Keratinocyte (primary cell): ENCODE data around the gene PCSK6. TPM values are rescaled to one million over a fixed set of nuclear protein-coding genes. Genes with fewer than 3 reads are reported as not detected.
"Not testable (repeated sequence)": the region's sequence is repeated elsewhere in the genome, so short reads cannot be mapped to it uniquely, and the experiment has no call there.

Source experiments
- DNase-seq: peaks from one replicate; pipeline ENCODE4 v3.0.0-alpha.2; 2011; ENCODE audit warnings: low read depth, missing footprints, low spot score
- FAIRE-seq: peaks from 2 replicates; lab custom pipeline; 2011; peaks lifted over from hg19 to GRCh38; lab: Jason Lieb, UNC
- H2AFZ ChIP-seq: 2 replicates; pipeline ENCODE4 v1.6.0; 2012; ENCODE audit warnings: low read length, control low read depth, inconsistent platforms; ENCODE audit not compliant: control insufficient read depth
- H3K27ac ChIP-seq: 2 replicates; pipeline ENCODE4 v1.5.1; 2011; ENCODE audit warnings: low read length; ENCODE audit not compliant: control insufficient read depth, insufficient read depth
- H3K27me3 ChIP-seq: 3 replicates; pipeline ENCODE4 v1.6.0; 2011; ENCODE audit warnings: low read length; ENCODE audit not compliant: control insufficient read depth, insufficient read depth; ENCODE audit errors: extremely low read depth
- H3K36me3 ChIP-seq, 2 experiments: 2 replicates in 1 of 2; 3 replicates in 1 of 2; pipeline ENCODE4 v1.5.1; 2011; ENCODE audit warnings: low read length in 2 of 2, mild to moderate bottlenecking in 1 of 2; ENCODE audit not compliant: control insufficient read depth in 2 of 2, insufficient read depth in 2 of 2; ENCODE audit errors: extremely low read depth in 1 of 2
- H3K4me1 ChIP-seq: 3 replicates; pipeline ENCODE4 v1.5.1; 2011; ENCODE audit warnings: low read length; ENCODE audit not compliant: control insufficient read depth, insufficient read depth; ENCODE audit errors: extremely low read depth
- H3K4me2 ChIP-seq: 3 replicates; pipeline ENCODE4 v1.6.0; 2011; ENCODE audit warnings: low read depth, low read length; ENCODE audit not compliant: control insufficient read depth, insufficient read depth; ENCODE audit errors: extremely low read depth
- H3K4me3 ChIP-seq, 3 experiments: fragments of 200-600 bp in 1 of 3; sonication (generic) in 1 of 3; 2 replicates in 2 of 3; 3 replicates in 1 of 3; pipeline ENCODE4 v1.5.1; 2011 to 2016; ENCODE audit warnings: low read length in 3 of 3, mild to moderate bottlenecking in 3 of 3, control low read depth in 2 of 3, inconsistent platforms in 1 of 3, low read depth in 1 of 3, mixed read lengths in 1 of 3, mixed run types in 1 of 3, moderate library complexity in 1 of 3; ENCODE audit not compliant: control insufficient read depth in 2 of 3, insufficient read depth in 2 of 3; ENCODE audit errors: extremely low read depth in 1 of 3
- H3K79me2 ChIP-seq: 2 replicates; pipeline ENCODE4 v1.6.0; 2012; ENCODE audit warnings: low read length; ENCODE audit not compliant: control insufficient read depth, insufficient read depth
- H3K9ac ChIP-seq: 3 replicates; pipeline ENCODE4 v1.6.0; 2011; ENCODE audit warnings: low read length; ENCODE audit not compliant: control insufficient read depth, insufficient read depth; ENCODE audit errors: extremely low read depth
- H3K9me1 ChIP-seq: 3 replicates; pipeline ENCODE4 v1.6.0; 2011; ENCODE audit warnings: low read length; ENCODE audit not compliant: control insufficient read depth, insufficient read depth; ENCODE audit errors: extremely low read depth
- H3K9me3 ChIP-seq: 2 replicates; pipeline ENCODE4 v1.5.1; 2012; ENCODE audit warnings: low read depth, low read length; ENCODE audit not compliant: control insufficient read depth
- H4K20me1 ChIP-seq: 3 replicates; pipeline ENCODE4 v1.6.0; 2011; ENCODE audit warnings: low read length; ENCODE audit not compliant: control insufficient read depth, insufficient read depth; ENCODE audit errors: extremely low read depth
- CTCF ChIP-seq, 3 experiments: IDR thresholded peaks in 1 of 3; conservative IDR thresholded peaks in 1 of 3; optimal IDR thresholded peaks in 1 of 3; 2 replicates in 2 of 3; 3 replicates in 1 of 3; pipeline versions ENCODE3 to v1.5.1; 2011; ENCODE audit warnings: low read length in 3 of 3, mild to moderate bottlenecking in 3 of 3, moderate library complexity in 2 of 3, control low read depth in 1 of 3, inconsistent platforms in 1 of 3; ENCODE audit not compliant: insufficient read depth in 2 of 3; ENCODE audit errors: extremely low read depth in 1 of 3
- EZH2 ChIP-seq: IDR thresholded peaks from one replicate; pipeline ENCODE4 v1.6.1; 2012; ENCODE audit warnings: inconsistent platforms, mild to moderate bottlenecking, low read length, moderate library complexity
- dilution Hi-C: fragments of 300-500 bp; cut with MboI; formaldehyde crosslinking; loops from one replicate; pipeline ENCODE4 v1.7.0; 2020; ENCODE audit warnings: low sequenced_read_pairs; ENCODE audit not compliant: extremely low pct_ligation_motif_present
- polyA plus RNA-seq, 5 experiments: library from polyadenylated mRNA; depleted of rRNA in 3 of 5; stranded (reverse) in 3 of 5; stranded (forward) in 1 of 5; unstranded in 1 of 5; fragments of >200 nt; gene quantifications; 1 replicate in 1 of 5; 2 replicates in 3 of 5; 3 replicates in 1 of 5; pipeline versions ENCODE4 v1.2.1 to v1.2.3, GENCODE V29; 2011 to 2012; ENCODE audit warnings: missing spikeins in 2 of 5, low read depth in 1 of 5, low replicate concordance in 1 of 5

PCSK6 gene
- polyA plus RNA-seq, 1 donor (not counting 4 experiments of a cell fraction or from before 2014, with no cell fraction given), result 3.1 TPM

- FAIRE-seq (peak; percentile 26), DNase-seq (no peak)
- dilution Hi-C loops, result no loop called here
- no peak overlapping the region for H3K9ac ChIP-seq
- H3K79me2 ChIP-seq, result no peaks in the 10 kb centered on the region
- no peak overlapping the region for H2AFZ ChIP-seq
- H3K4me3 ChIP-seq, result no peak overlapping the region
- TF ChIP-seq CTCF (optimal IDR thresholded peaks at IDR 0.05 in 1 of 3, IDR thresholded peaks at IDR 0.05 in 1 of 3, conservative IDR thresholded peaks at IDR 0.05 in 1 of 3; ENCODE audit: extremely low read depth in 1 of 3, insufficient read depth in 2 of 3, low read length in 3 of 3) (peak in 1 of 3 experiments; percentile 19), EZH2 (no peak)
- H3K9me1 ChIP-seq, result peaks cover 2% of the 10 kb centered on the region
- H3K4me2 ChIP-seq, result no peak overlapping the region
- H4K20me1 ChIP-seq, result no peaks in the 10 kb centered on the region
- H3K27ac ChIP-seq, result no peak overlapping the region
- no peaks in the 10 kb centered on the region for H3K27me3 ChIP-seq
- no peaks in the 10 kb centered on the region for H3K36me3 ChIP-seq
- H3K4me1 ChIP-seq, result peaks cover 47% of the 10 kb centered on the region
- H3K9me3 ChIP-seq, result no peaks in the 10 kb centered on the region
These were observed 132.2 kb downstream of the PCSK6 start for GRCh38 chr15:101357333-101357732.

GRCh38 chr15:101356512-101357172 is 132.9 kb downstream of the PCSK6 start:
- H3K4me3 ChIP-seq, H3K4me2 ChIP-seq, H3K27ac ChIP-seq, H3K36me3 ChIP-seq, FAIRE-seq, H3K9me3 ChIP-seq, dilution Hi-C loops, H2AFZ ChIP-seq, H3K9me1 ChIP-seq, H3K9ac ChIP-seq, H4K20me1 ChIP-seq, H3K79me2 ChIP-seq, H3K27me3 ChIP-seq, DNase-seq: not testable (repeated sequence)
- H3K4me1 ChIP-seq, result peaks cover 43% of the 10 kb centered on the region
